Measurements from ENCODE around the gene PPIF. TPM values are rescaled to one million over a fixed set of nuclear protein-coding genes. Genes with fewer than 3 reads are reported as not detected.

The PPIF gene
- total RNA-seq, 1 experiment from 2014 or later: 50.7 TPM

- DNase-seq (ENCODE audit: low read depth): no peak
Measured at GRCh38 chr10:79401015-79401921, 54.0 kb downstream of the PPIF start.

DNA sequence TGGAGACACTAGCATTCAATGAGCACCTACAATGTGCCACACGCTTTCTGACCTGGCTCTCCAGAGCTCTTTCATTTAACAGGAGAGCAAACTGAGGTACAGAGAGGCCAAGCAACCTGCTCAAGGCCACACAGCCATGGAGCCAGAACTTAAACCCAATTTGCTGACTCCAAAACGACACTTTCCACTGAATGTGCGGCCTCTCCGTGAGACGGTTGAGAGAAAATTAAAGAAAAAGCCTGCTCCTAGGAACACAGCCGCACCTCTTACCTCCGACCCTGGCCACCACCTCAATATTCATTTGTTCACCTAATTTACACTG lies 55.3 kb downstream of the PPIF start:
- no peak for DNase-seq (ENCODE audit: low read depth)

DNA sequence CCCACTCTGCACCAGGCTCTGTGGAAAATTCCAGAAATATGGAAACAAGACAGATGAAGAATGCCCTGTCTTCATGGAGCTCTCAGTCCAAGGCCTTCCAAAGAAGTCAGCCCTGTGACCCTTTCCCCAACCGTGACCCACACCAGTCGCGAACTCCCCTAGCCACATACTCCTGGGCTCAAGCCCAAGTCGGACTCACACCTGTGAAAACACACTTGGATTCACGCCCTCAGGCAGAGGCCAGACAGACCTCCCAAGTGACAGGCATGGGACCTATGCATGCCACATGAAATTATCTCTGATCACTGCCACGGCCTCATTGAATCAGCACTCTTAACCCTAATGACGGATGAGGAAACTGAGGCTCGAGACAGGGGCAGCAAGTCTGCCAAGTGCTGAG lies 55.7 kb downstream of the PPIF start:
- peak; percentile 33 for DNase-seq (ENCODE audit: low read depth)

GRCh38 chr10:79403441-79404230 lies 56.4 kb downstream of the PPIF start:
- DNase-seq (ENCODE audit: low read depth): peak; percentile 43

- peak; percentile 40 for DNase-seq (ENCODE audit: low read depth)
Measured at GRCh38 chr10:79404231-79404609, 57.0 kb downstream of the PPIF start.

DNA sequence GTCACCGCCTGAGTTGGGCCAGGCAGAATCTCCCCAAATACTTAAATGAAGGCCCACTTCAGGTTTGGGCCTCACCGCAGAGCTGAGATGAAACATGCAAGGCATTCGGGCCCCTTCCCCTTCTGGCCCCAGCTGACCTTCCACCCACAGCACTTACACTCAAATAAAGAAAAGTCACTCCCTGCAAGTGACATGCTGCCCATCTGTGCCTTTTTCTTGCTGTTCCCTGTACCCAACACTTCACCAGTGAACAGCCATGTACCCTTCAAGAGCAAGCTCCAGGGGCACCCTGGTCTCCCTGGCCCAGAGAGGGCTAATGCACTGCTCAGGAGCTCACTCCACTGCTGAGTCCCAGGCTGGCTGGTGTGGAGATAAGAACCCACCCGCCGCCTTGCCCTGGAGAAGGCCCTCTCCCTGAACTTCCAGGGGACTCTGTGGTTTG lies 57.4 kb downstream of the PPIF start:
- no peak for DNase-seq (ENCODE audit: low read depth)

Other genes starting within 250 kb of the PPIF start
- gene ZCCHC24, start 98.2 kb downstream of the PPIF start, total RNA-seq (2014; rRNA removed; shearing (Covaris generic)): 9.8 and 18.2 TPM in 2 replicates
- gene EIF5AL1, start 165.1 kb downstream of the PPIF start, total RNA-seq (2014; rRNA removed; shearing (Covaris generic)): 0.59 and 1.7 TPM in 2 replicates
- gene SFTPA2, start 212.9 kb downstream of the PPIF start, total RNA-seq (2014; rRNA removed; shearing (Covaris generic)): 0.15 TPM in 1 of 2 replicates, not detected in the other